Measurements from ENCODE around the gene LMX1B. TPM values are rescaled to one million over a fixed set of nuclear protein-coding genes. Genes with fewer than 3 reads are reported as not detected.

LMX1B gene
- polyA plus RNA-seq, 12 donors, result 0.48 to 7.8 (median 1.2) TPM; not detected in 2

- no peak for DNase-seq
Measured at GRCh38 chr9:126617823-126618165, 4.1 kb downstream of the LMX1B start.

- no peak for DNase-seq
Measured at GRCh38 chr9:126618190-126618584, 4.5 kb downstream of the LMX1B start.

- no peak for DNase-seq
Measured at GRCh38 chr9:126618585-126619360, 5.0 kb downstream of the LMX1B start.

GRCh38 chr9:126619361-126620135 lies 5.8 kb downstream of the LMX1B start:
- DNase-seq, result no peak

DNA sequence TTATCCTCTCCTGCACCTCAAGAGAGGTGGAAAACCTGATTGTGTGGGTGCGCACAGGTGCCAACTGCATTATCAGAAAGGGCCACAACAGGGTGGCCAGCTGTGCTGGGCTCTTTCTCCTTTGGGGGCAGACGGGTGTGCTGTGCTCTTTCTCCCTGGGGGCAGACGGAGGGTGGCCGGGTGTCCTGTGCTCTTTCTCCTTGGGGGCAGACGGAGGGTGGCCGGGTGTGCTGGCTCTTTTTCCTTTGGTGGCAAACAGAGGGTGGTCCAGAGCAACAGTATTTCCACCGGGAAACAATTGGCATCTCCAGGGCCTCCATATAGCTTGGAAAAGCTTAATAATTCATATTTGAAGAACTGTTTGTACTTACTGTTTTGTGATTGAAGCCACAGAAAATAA lies 6.8 kb downstream of the LMX1B start:
- DNase-seq, result no peak

GRCh38 chr9:126621061-126621918 lies 7.6 kb downstream of the LMX1B start:
- DNase-seq, result no peak

- DNase-seq, result no peak
Measured at GRCh38 chr9:126621919-126622735, 8.4 kb downstream of the LMX1B start.

GRCh38 chr9:126623314-126623666 lies 9.6 kb downstream of the LMX1B start:
- DNase-seq, result no peak

DNA sequence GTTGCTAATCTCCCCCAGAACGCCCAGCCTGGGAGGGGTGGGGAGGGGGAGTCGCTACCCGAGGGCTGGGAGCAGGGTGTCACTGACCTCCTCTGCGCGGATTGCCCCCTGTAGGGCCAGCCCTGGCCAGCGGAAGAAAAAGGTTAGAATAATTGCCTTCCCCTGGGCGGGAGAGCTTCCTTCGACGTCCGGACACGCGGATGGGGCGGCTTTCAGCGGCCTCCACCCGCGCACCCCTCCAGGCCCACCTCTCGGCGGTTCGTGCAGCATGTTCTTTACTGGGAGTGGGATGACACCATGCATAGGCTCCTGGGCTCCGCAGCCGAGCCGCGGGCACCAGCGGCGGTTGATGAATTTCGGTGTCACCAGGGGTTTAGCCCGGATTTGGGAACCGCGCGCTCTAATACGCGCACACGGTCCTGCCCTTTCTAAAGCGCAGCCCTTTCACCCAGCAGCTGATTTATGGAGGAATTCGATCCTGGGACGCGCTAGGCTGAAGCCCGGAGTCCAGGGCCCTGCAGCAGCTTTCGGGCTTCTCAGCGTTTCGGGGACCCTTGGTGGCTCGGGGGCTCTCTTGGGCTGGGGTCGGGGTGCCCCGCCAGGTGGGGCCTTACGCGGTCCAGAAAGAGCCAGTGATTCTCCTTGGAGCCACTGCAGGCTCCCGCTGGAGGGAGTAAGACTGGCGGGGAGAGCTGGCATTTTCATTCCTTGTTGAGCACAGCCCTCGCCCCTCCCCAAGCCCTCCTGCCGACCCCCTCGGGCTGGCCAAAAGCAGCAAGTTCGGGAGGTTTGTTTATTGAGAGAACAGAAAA lies 10.1 kb downstream of the LMX1B start:
- DNase-seq, result no peak

DNA sequence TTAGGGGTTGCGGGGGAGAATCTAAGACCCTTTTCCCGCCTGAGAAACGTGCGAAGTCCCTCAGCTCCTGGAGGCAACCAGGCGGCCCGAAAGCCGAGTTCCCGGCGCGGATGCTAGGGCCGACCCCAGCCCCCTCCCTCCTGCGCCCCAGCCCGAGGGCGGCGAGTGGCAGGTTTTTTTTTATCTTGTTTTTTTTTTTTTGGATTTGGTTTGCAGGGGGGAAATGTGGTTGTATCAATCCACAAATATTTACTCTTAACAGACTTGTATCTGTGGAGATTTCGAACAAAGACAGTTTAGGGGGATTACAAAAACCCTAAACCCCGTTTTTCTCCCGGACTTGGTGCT lies 10.7 kb downstream of the LMX1B start:
- no peak for DNase-seq

- DNase-seq, result no peak
Measured at GRCh38 chr9:126624912-126625311, 11.2 kb downstream of the LMX1B start.

- DNase-seq, result no peak
Measured at GRCh38 chr9:126625329-126626126, 11.8 kb downstream of the LMX1B start.

GRCh38 chr9:126626127-126626925 lies 12.6 kb downstream of the LMX1B start:
- DNase-seq, result no peak

DNA sequence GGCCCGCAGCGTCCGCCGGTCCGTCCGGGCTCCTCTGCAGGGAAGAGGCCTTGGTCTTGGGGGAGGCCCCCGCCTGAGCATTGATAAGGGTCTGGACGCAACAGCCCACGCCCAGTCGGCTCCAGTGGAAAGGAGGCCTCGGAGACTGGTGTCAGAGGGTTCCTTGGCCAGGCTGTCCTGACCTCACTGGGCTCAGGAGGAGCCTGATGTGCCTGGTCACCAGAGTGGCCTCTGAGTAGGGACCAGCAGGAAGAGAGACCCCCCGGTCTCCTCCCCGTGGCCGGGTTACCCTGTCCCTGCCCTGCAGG lies 13.2 kb downstream of the LMX1B start:
- no peak for DNase-seq

- DNase-seq, result no peak
Measured at GRCh38 chr9:126628146-126628545, 14.4 kb downstream of the LMX1B start.

- no peak for DNase-seq
Measured at GRCh38 chr9:126628969-126629674, 15.4 kb downstream of the LMX1B start.

DNA sequence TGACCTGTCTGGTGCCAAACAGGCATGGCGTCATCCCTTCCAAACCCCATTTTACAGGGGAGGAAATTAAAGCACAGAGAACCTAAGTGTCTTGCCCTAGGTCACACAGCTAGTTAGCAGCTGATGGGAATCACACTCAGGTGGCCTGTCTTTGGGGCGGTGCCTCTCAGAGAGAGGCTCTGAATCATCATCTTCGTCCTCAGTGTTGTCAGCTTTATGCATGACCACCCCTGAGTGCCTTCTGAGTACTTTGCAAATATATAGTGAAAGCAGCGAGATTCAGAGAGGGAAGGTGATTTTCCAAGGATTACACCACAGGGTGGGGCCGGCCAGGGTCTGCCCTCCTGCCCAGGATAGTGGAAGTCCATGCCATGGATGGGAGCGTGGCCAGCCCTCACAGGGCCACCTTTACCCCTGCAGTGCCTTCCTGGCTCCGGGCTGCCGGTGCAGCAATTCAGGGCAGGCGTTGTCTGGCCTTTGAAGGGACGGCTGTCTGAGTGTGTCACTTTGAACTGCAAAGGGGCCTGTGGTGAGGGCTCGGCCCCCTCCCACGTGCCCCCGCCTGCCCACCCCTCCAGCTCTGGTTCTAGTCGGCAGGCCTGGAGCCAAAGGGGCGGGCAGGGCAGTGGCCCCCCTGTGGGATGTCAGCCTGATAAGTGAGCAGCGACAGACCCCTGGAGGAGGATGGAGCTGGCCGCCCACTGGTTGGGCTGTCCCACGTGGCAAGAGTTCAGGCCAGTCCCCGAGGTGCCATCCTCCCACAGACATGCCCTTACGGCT lies 16.9 kb downstream of the LMX1B start:
- DNase-seq, result no peak

GRCh38 chr9:126631254-126631653 lies 17.5 kb downstream of the LMX1B start:
- no peak for DNase-seq
